Trophoblast cell (in vitro differentiated cells and primary cell): ENCODE measurements around the gene WFDC1. TPM values are rescaled to one million over a fixed set of nuclear protein-coding genes. Genes with fewer than 3 reads are reported as not detected.

Source experiments
- DNase-seq, 2 donors: peaks; one replicate each; pipeline ENCODE4 v3.0.0-alpha.2; 2016
- H2AFZ ChIP-seq: 2 replicates; pipeline ENCODE4 v1.6.1; 2013; ENCODE audit warnings: low read length, moderate library complexity, mild to moderate bottlenecking; ENCODE audit not compliant: insufficient read depth, poor library complexity
- H2AK5ac ChIP-seq: 2 replicates; pipeline ENCODE4 v1.6.1; 2013; ENCODE audit warnings: mild to moderate bottlenecking, low read length
- H2BK120ac ChIP-seq: 2 replicates; pipeline ENCODE4 v1.6.1; 2013; ENCODE audit warnings: low read length, mild to moderate bottlenecking, moderate library complexity; ENCODE audit not compliant: insufficient read depth, poor library complexity
- H2BK12ac ChIP-seq: 2 replicates; pipeline ENCODE4 v1.6.1; 2013; ENCODE audit warnings: mild to moderate bottlenecking, low read length, moderate library complexity
- H2BK5ac ChIP-seq: 2 replicates; pipeline ENCODE4 v1.6.1; 2013; ENCODE audit warnings: low read length, low read depth, moderate library complexity, mild to moderate bottlenecking; ENCODE audit not compliant: poor library complexity
- H3K14ac ChIP-seq: 2 replicates; pipeline ENCODE4 v1.6.1; 2013; ENCODE audit warnings: mild to moderate bottlenecking, low read length
- H3K18ac ChIP-seq: 2 replicates; pipeline ENCODE4 v1.6.1; 2013; ENCODE audit warnings: mild to moderate bottlenecking, low read length
- H3K23ac ChIP-seq: 2 replicates; pipeline ENCODE4 v1.6.1; 2013; ENCODE audit warnings: low read length
- H3K27ac ChIP-seq: 2 replicates; pipeline ENCODE4 v1.5.1; 2013; ENCODE audit warnings: low read depth, mild to moderate bottlenecking, inconsistent platforms, low read length, moderate library complexity
- H3K27me3 ChIP-seq: 2 replicates; pipeline ENCODE4 v1.6.1; 2013; ENCODE audit warnings: inconsistent platforms, mild to moderate bottlenecking, low read length, moderate library complexity; ENCODE audit not compliant: insufficient read depth
- H3K36me3 ChIP-seq, 2 experiments: 1 replicate in 1 of 2; 2 replicates in 1 of 2; pipeline ENCODE4 v1.6.1; 2013; ENCODE audit warnings: low read length in 2 of 2, mild to moderate bottlenecking in 2 of 2, moderate library complexity in 1 of 2; ENCODE audit not compliant: insufficient read depth in 2 of 2, control insufficient read depth in 1 of 2
- H3K4ac ChIP-seq: 2 replicates; pipeline ENCODE4 v1.6.1; 2013; ENCODE audit warnings: low read depth, mild to moderate bottlenecking, low read length, moderate library complexity
- H3K4me1 ChIP-seq, 2 experiments: 1 replicate in 1 of 2; 2 replicates in 1 of 2; pipeline ENCODE4 v1.6.1; 2013; ENCODE audit warnings: low read length in 2 of 2, mild to moderate bottlenecking in 2 of 2, moderate library complexity in 1 of 2; ENCODE audit not compliant: insufficient read depth in 2 of 2, control insufficient read depth in 1 of 2
- H3K4me2 ChIP-seq: 2 replicates; pipeline ENCODE4 v1.6.1; 2013; ENCODE audit warnings: inconsistent platforms, mild to moderate bottlenecking, low read length, moderate library complexity
- H3K4me3 ChIP-seq: 2 replicates; pipeline ENCODE4 v1.5.1; 2013; ENCODE audit warnings: mild to moderate bottlenecking, low read depth, low read length, inconsistent platforms
- H3K79me1 ChIP-seq: one replicate; pipeline ENCODE4 v1.6.1; 2013; ENCODE audit warnings: low read length
- H3K79me2 ChIP-seq: 2 replicates; pipeline ENCODE4 v1.6.1; 2013; ENCODE audit warnings: low read length, mild to moderate bottlenecking; ENCODE audit not compliant: control insufficient read depth, insufficient read depth, poor library complexity
- H3K9ac ChIP-seq: 2 replicates; pipeline ENCODE4 v1.6.1; 2013; ENCODE audit warnings: mild to moderate bottlenecking, low read length
- H3K9me3 ChIP-seq: 2 replicates; pipeline ENCODE4 v1.6.1; 2013; ENCODE audit warnings: low read depth, mild to moderate bottlenecking, control low read depth, inconsistent platforms, low read length; ENCODE audit not compliant: insufficient read depth
- H4K12ac ChIP-seq: 2 replicates; pipeline ENCODE4 v1.6.1; 2013; ENCODE audit warnings: low read depth, mild to moderate bottlenecking, low read length, moderate library complexity
- H4K8ac ChIP-seq: 2 replicates; pipeline ENCODE4 v1.6.1; 2013; ENCODE audit warnings: low read depth, mild to moderate bottlenecking, low read length, moderate library complexity
- H4K91ac ChIP-seq: one replicate; pipeline ENCODE4 v1.6.1; 2013; ENCODE audit warnings: low read depth, mild to moderate bottlenecking, low read length, moderate library complexity
- WGBS: extraction: QIAGEN DNeasy Blood & Tissue Kit; methylation state at CpG from one replicate; pipeline ENCODE4 v1.1.7; 2013; ENCODE audit warnings: missing lambda C conversion rate; ENCODE audit not compliant: insufficient read length, insufficient coverage; ENCODE audit errors: extremely low coverage; 5-methylcytosine and 5-hydroxymethylcytosine counted together
- polyA plus RNA-seq: library from polyadenylated mRNA; stranded (reverse); fragments of 200-250 nt; gene quantifications from 2 replicates; pipeline ENCODE4 v1.2.3, GENCODE V29; 2013

Gene WFDC1, protein sequence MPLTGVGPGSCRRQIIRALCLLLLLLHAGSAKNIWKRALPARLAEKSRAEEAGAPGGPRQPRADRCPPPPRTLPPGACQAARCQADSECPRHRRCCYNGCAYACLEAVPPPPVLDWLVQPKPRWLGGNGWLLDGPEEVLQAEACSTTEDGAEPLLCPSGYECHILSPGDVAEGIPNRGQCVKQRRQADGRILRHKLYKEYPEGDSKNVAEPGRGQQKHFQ
- polyA plus RNA-seq = 0.29 and 0.42 TPM in 2 replicates

DNA sequence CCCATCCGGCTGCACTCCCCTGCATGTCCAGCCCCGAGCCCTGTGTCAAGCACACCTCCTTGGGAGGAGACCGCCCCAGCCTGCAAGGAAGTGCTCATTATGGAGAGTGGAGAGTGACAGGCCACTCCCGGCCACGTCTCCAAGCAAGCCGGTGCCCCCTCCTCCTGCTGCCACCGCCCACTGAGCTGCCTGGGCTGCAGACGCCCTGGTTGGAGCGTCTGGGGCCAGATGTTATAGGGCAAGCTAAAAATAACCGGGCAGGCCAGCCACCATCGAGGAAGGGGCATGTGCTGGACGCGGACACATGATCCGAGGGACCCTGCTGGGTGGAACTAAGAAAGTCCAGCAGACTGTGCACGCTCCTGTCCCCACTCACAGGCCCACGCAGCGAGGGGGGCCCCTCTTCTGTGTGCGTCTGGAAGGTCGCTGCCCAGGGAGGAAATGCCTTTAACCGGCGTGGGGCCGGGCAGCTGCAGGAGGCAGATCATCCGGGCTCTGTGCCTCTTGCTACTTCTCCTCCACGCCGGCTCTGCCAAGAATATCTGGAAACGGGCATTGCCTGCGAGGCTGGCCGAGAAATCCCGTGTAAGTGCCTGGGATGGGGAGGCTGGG lies at the start of gene WFDC1:
Gene WFDC1 (plus strand): TSS at position 348 of the 612 bp plus-strand sequence. CDS start 94 bp downstream, at position 442.
- no CpG with 5 or more reads among the region's 29 CpGs for WGBS
- Histone ChIP-seq H2AFZ (no peak within 1 kb of the TSS), H3K4me3 (no peak within 1 kb of the TSS), H3K79me2 (no peaks in the 10 kb centered on the region), H3K14ac (no peak within 1 kb of the TSS), H3K9ac (no peak within 1 kb of the TSS), H3K27ac (no peak within 1 kb of the TSS), H3K9me3 (peaks cover 2% of the 10 kb centered on the region), H3K4ac (no peak within 1 kb of the TSS), H3K18ac (no peak within 1 kb of the TSS), H4K12ac (no peak within 1 kb of the TSS), H3K27me3 (no peaks in the 10 kb centered on the region), H2BK12ac (no peak within 1 kb of the TSS), H3K4me1 (peaks cover 3 to 4% of the 10 kb centered on the region in 2 experiments), H3K36me3 (no peaks in the 10 kb centered on the region), H2BK5ac (no peak within 1 kb of the TSS), H4K91ac (no peak within 1 kb of the TSS), H3K79me1 (no peaks in the 10 kb centered on the region), H3K23ac (no peak within 1 kb of the TSS), H2AK5ac (no peak within 1 kb of the TSS), H4K8ac (no peak within 1 kb of the TSS), H2BK120ac (no peak within 1 kb of the TSS), H3K4me2 (no peak within 1 kb of the TSS)
- DNase-seq = no peak

GRCh38 chr16:84245956-84246678 lies 48.6 kb upstream of the WFDC1 start:
- H4K91ac ChIP-seq = no peak overlapping the region
- H3K14ac ChIP-seq = no peak overlapping the region
- no peak overlapping the region for H2BK120ac ChIP-seq
- no peak overlapping the region for H2AK5ac ChIP-seq
- WGBS = no CpG with 5 or more reads among the region's 10 CpGs
- no peak overlapping the region for H3K4ac ChIP-seq
- H2AFZ ChIP-seq = no peak overlapping the region
- no peak overlapping the region for H3K4me2 ChIP-seq
- H3K27ac ChIP-seq = no peak overlapping the region
- H4K8ac ChIP-seq = no peak overlapping the region
- H3K18ac ChIP-seq = no peak overlapping the region
- no peak overlapping the region for H3K23ac ChIP-seq
- peaks cover 0 to 4% of the 10 kb centered on the region in 2 experiments for H3K4me1 ChIP-seq
- H3K27me3 ChIP-seq = no peaks in the 10 kb centered on the region
- DNase-seq = no peak
- no peaks in the 10 kb centered on the region for H3K79me1 ChIP-seq
- H3K36me3 ChIP-seq = no peaks in the 10 kb centered on the region
- no peak overlapping the region for H2BK5ac ChIP-seq
- no peak overlapping the region for H4K12ac ChIP-seq
- no peak overlapping the region for H3K4me3 ChIP-seq
- no peak overlapping the region for H3K9ac ChIP-seq
- H3K79me2 ChIP-seq = no peaks in the 10 kb centered on the region
- no peak overlapping the region for H2BK12ac ChIP-seq
- no peaks in the 10 kb centered on the region for H3K9me3 ChIP-seq

GRCh38 chr16:84246679-84247077 lies 48.0 kb upstream of the WFDC1 start:
- Histone ChIP-seq H2BK120ac (no peak overlapping the region), H3K4me1 (peaks cover 0 to 4% of the 10 kb centered on the region in 2 experiments), H2BK5ac (no peak overlapping the region), H3K27ac (no peak overlapping the region), H2AFZ (no peak overlapping the region), H3K18ac (no peak overlapping the region), H3K9me3 (no peaks in the 10 kb centered on the region), H4K12ac (no peak overlapping the region), H3K4me3 (no peak overlapping the region), H4K91ac (no peak overlapping the region), H3K36me3 (no peaks in the 10 kb centered on the region), H3K27me3 (no peaks in the 10 kb centered on the region), H3K79me2 (no peaks in the 10 kb centered on the region), H3K79me1 (no peaks in the 10 kb centered on the region), H3K14ac (no peak overlapping the region), H2BK12ac (no peak overlapping the region), H3K9ac (no peak overlapping the region), H4K8ac (no peak overlapping the region), H3K23ac (no peak overlapping the region), H3K4me2 (no peak overlapping the region), H3K4ac (no peak overlapping the region), H2AK5ac (no peak overlapping the region)
- WGBS = no CpG with 5 or more reads among the region's 5 CpGs
- DNase-seq = peak in 1 of 2 donors; percentile 26

- H3K27me3 ChIP-seq = no peaks in the 10 kb centered on the region
- no peak overlapping the region for H3K4ac ChIP-seq
- no peak overlapping the region for H2AK5ac ChIP-seq
- no peak overlapping the region for H3K18ac ChIP-seq
- H2BK12ac ChIP-seq = no peak overlapping the region
- no peak overlapping the region for H3K14ac ChIP-seq
- H3K4me2 ChIP-seq = no peak overlapping the region
- no peak overlapping the region for H4K91ac ChIP-seq
- H2AFZ ChIP-seq = no peak overlapping the region
- H3K9ac ChIP-seq = no peak overlapping the region
- H3K27ac ChIP-seq = no peak overlapping the region
- no peak overlapping the region for H4K8ac ChIP-seq
- H4K12ac ChIP-seq = no peak overlapping the region
- H3K4me1 ChIP-seq = peaks cover 0 to 4% of the 10 kb centered on the region in 2 experiments
- H3K9me3 ChIP-seq = peaks cover 2% of the 10 kb centered on the region
- DNase-seq = peak in 1 of 2 donors; percentile 38
- no peak overlapping the region for H2BK5ac ChIP-seq
- H2BK120ac ChIP-seq = no peak overlapping the region
- no CpG with 5 or more reads among the region's 6 CpGs for WGBS
- H3K79me2 ChIP-seq = no peaks in the 10 kb centered on the region
- no peaks in the 10 kb centered on the region for H3K36me3 ChIP-seq
- no peaks in the 10 kb centered on the region for H3K79me1 ChIP-seq
- no peak overlapping the region for H3K4me3 ChIP-seq
- no peak overlapping the region for H3K23ac ChIP-seq
Measured at GRCh38 chr16:84247331-84247730, 47.3 kb upstream of the WFDC1 start.
